IMR-90 (cell line): ENCODE measurements around the gene POU2AF1.

Experiments used
- CHD1 ChIP-seq: IDR thresholded peaks from 2 replicates; pipeline ENCODE4 v1.6.1; 2012; ENCODE audit warnings: low read depth, low read length, improper control_type of control experiment
- MAZ ChIP-seq: IDR thresholded peaks from 2 replicates; pipeline ENCODE4 v1.6.1; 2012; ENCODE audit warnings: low read depth, mild to moderate bottlenecking, low read length, improper control_type of control experiment, moderate library complexity, borderline replicate concordance
- MXI1 ChIP-seq: IDR thresholded peaks from 2 replicates; pipeline ENCODE4 v1.6.1; 2012; ENCODE audit warnings: low read depth, mild to moderate bottlenecking, low read length, moderate library complexity, borderline replicate concordance
- POLR2A ChIP-seq: IDR thresholded peaks from 2 replicates; pipeline ENCODE4 v1.6.1; 2012; ENCODE audit warnings: mild to moderate bottlenecking, low read depth, low read length
- RCOR1 ChIP-seq: IDR thresholded peaks from 2 replicates; pipeline ENCODE4 v1.6.1; 2012; ENCODE audit warnings: mild to moderate bottlenecking, low read length, improper control_type of control experiment; ENCODE audit not compliant: insufficient replicate concordance
- RFX5 ChIP-seq: IDR thresholded peaks from 2 replicates; pipeline ENCODE4 v1.8.0; 2012; ENCODE audit warnings: low read depth, mild to moderate bottlenecking, low read length, moderate library complexity
- SMC3 ChIP-seq: fragments of 150-350 bp; IDR thresholded peaks from 2 replicates; pipeline ENCODE4 v1.6.1; 2016; ENCODE audit warnings: low read depth, mild to moderate bottlenecking, antibody characterized with exemption, low read length, moderate library complexity
- TF ChIP-seq, protein P1 (sequence below): conservative IDR thresholded peaks from 2 replicates; pipeline ENCODE4 v1.5.1; 2012; ENCODE audit warnings: mild to moderate bottlenecking, low read depth, low read length, improper control_type of control experiment

DNA sequence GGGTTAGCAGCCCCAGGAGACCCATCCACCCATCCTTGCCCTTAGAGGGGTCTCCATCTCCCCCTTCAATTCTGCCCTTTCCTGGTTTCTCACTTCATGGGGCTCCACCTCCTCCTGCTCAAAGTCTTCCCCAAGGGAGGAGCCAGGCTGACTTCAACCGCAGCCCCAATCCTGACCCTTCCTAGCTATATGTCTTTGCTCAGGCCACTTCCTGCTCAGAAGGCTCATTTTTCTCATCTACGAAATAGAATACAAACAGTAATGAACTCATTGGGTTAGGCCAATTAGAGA lies 24.5 kb downstream of the POU2AF1 start:
- TF ChIP-seq POLR2A: no peak
- no peak for TF ChIP-seq MAZ
- TF ChIP-seq SMC3: no peak
- TF ChIP-seq, protein P1, sequence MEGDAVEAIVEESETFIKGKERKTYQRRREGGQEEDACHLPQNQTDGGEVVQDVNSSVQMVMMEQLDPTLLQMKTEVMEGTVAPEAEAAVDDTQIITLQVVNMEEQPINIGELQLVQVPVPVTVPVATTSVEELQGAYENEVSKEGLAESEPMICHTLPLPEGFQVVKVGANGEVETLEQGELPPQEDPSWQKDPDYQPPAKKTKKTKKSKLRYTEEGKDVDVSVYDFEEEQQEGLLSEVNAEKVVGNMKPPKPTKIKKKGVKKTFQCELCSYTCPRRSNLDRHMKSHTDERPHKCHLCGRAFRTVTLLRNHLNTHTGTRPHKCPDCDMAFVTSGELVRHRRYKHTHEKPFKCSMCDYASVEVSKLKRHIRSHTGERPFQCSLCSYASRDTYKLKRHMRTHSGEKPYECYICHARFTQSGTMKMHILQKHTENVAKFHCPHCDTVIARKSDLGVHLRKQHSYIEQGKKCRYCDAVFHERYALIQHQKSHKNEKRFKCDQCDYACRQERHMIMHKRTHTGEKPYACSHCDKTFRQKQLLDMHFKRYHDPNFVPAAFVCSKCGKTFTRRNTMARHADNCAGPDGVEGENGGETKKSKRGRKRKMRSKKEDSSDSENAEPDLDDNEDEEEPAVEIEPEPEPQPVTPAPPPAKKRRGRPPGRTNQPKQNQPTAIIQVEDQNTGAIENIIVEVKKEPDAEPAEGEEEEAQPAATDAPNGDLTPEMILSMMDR: no peak
- TF ChIP-seq RFX5: no peak
- no peak for TF ChIP-seq CHD1
- no peak for TF ChIP-seq MXI1
- no peak for TF ChIP-seq RCOR1
